HG02943 (cell line): ENCODE measurements around the gene KBTBD12.
"Not testable (repeated sequence)": the region's sequence is repeated elsewhere in the genome, so short reads cannot be mapped to it uniquely, and the experiment has no call there.

Source experiments
- ATAC-seq: cut with Tn5 transposase; IDR thresholded peaks from one replicate; pipeline ENCODE4 v1.9.1; 2021; ENCODE audit warnings: mild to moderate bottlenecking, low read depth, moderate library complexity; ENCODE audit not compliant: unreplicated experiment

KBTBD12 gene

GRCh38 chr3:127902486-127902885, 12.5 kb upstream of the KBTBD12 start:
- no peak for ATAC-seq

- ATAC-seq, result no peak
These were observed 11.2 kb upstream of the KBTBD12 start for GRCh38 chr3:127903611-127904375.

- ATAC-seq, result no peak
These were observed 9.5 kb upstream of the KBTBD12 start for GRCh38 chr3:127905556-127905955.

DNA sequence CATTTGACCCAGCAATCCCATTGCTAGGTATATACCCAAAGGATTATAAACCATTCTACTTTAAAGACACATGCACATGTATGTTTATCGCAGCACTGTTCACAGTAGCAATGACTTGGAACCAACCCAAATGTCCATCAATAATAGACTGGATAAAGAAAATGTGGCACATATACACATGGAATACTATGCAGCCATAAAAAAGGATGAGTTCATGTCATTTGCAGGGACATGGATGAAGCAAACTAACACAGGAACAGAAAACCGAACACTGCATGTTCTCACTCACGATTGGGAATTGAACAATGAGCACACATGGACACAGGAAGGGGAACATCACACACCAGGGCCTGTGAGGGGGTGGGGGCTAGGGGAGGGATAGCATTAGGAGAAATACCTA, 8.4 kb upstream of the KBTBD12 start:
- ATAC-seq, result not testable (repeated sequence)

DNA sequence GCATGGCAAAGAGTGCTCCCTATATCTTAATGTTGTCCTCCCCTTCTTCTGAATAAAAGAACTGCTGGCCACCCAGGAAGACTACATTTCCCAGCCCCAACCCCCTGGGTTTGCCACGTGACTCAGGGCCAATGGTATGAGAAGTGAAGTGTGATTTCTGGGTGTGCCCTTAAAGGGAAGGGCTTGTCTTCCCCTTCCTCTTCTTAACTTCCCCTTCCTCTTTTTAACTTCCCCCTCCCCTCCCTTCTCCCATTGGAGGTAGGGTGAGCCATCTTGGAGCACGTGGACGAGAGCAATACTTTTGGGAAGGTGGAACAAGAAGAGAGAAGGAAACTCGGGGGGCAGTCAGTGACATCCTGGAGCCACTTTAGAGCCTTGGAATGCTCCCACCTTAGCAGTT, 6.8 kb upstream of the KBTBD12 start:
- no peak for ATAC-seq

GRCh38 chr3:127908951-127909350, 6.1 kb upstream of the KBTBD12 start:
- ATAC-seq, result no peak

- no peak for ATAC-seq
These were observed 5.4 kb upstream of the KBTBD12 start for GRCh38 chr3:127909646-127910045.

DNA sequence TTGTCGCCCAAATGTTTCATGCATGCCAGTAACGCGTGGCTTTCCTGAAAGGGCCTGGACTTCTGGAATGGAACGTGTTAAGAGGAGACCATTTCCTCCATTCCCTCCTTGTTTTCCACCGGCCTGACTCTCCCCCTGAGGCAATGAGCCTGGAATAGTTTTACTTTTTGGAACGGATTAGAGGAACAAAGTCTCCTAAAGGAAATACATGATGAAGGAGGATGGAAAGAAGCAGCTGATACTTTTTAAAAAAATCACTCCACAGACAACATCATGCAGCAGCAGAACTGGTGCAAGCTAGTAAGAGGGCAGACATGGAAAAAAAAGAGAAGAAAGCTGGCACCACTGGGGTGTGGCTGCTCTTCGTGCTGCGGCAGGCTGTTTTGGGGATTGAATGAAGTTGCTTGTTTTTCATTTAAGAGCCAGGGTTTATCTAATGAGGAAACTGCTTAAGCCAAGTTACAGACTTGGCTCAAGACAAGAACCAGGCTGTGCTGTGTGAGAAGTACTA, 3.6 kb upstream of the KBTBD12 start:
- ATAC-seq, result no peak

DNA sequence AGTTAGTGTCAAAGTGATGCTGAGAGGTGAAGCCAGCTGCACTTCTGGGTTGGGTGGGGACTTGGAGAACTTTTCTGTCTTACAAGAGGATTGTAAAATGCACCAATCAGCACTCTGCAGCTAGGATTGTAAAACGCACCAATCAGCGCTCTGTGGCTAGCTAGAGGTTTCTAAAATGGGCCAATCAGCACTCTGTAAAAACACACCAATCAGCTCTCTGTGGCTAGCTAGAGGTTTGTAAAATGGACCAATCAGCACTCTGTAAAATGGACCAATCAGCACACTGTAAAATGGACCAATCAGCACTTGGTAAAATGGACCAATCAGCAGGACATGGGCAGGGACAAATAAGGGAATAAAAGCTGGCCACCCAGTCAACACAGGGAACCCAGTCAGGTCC, 1.2 kb upstream of the KBTBD12 start:
- not testable (repeated sequence) for ATAC-seq

- ATAC-seq, result no peak
These were observed 448 bp upstream of the KBTBD12 start for GRCh38 chr3:127914584-127914983.

GRCh38 chr3:127915937-127916493, 983 bp downstream of the KBTBD12 start:
- ATAC-seq, result no peak

- ATAC-seq, result no peak
These were observed 5.7 kb downstream of the KBTBD12 start for GRCh38 chr3:127920738-127921137.

GRCh38 chr3:127923611-127924010, 8.6 kb downstream of the KBTBD12 start:
- no peak for ATAC-seq

GRCh38 chr3:127925384-127925783, 10.4 kb downstream of the KBTBD12 start:
- ATAC-seq, result no peak

- no peak for ATAC-seq
These were observed 13.0 kb downstream of the KBTBD12 start for GRCh38 chr3:127927829-127928604.

- ATAC-seq, result no peak
These were observed 14.9 kb downstream of the KBTBD12 start for GRCh38 chr3:127929818-127930413.

DNA sequence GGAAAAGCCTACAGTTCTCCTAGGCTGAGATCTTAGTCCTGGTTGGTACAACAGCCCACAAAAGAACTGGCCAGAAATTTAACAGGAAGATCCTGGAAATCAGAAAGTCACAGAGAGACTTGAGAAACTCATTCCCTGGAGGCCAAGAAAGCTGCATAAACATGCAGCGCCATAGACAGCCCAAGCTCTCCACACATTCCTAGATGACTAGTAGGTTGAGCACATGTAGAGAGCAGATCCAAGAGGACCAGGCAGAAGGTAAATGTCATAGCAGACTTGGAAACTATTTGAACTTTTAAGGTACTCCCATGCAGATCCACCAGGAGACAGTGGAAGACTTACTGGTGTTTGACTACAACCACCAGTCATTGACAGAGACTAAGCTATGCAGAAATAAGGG, 18.4 kb downstream of the KBTBD12 start:
- no peak for ATAC-seq

DNA sequence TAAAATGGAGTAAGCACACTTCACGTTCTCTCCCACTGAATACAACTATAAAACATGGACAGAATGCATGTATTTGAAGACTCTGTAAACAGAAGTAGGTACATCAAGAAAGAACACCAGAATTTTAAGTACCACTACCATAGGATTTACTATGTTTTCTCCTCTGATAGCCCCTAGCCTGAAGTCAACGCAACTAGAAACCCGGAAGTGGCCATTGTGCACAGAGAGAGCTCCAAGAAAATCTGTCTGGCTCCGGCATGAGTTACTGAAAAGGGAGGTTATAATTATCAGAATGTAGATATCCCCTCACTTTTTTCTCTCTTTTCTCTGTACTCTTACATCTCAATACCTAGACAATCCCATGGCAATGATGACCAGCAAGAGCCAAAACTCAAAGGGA, 23.8 kb downstream of the KBTBD12 start:
- no peak for ATAC-seq

DNA sequence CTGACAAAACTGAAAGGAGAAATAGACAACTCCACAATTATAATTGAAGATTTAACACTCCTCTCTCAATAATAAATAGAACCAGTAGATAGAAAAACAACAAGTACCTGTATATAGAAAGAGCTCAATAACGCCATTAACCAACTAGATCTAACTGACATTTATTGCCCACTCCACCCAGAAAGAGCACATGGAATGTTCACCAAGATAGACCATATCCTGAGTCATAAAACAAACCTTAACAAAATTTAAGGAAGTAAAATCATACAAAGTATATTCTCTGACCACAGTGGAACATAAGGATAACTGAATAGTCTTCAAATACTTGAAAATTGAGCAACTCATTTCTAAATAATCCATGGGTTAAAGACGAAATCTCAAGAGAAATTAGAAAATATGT, 25.1 kb downstream of the KBTBD12 start:
- ATAC-seq, result no peak

DNA sequence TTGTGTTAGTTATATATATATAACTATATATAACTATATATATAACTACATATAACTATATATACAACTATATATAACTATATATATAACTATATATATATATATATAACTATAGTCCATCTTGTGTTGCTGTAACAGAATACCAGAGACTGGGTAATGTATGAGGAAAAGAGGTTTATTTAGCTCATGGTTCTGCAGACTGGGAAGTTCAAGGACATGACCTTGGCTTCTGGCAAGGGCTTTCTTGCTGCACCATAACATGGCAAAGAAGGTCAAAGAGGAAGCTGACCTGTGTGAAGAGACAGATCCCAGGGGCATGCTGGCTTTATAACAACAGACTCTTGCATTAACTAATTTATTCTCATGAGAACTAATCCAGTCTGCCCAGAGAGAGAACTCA, 27.6 kb downstream of the KBTBD12 start:
- ATAC-seq, result no peak

DNA sequence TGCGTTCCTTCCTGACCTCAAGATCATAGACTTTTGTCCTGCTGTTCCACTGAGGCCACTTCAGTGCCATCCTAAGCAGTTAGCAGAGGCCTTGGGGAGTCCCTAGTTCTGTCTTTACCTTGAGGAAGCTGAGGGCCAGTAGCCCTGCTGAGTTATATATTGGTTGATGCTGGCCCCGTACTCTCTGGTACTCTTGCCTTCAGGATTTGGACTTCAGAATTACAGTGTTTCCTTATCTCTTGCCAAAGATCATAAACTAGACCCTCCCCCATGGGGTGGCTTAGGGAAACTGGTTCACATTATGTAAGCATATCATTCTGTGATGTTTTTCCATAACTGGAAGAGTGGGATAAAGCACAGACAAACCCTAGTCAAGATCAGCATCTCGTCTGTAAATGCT, 33.2 kb downstream of the KBTBD12 start:
- no peak for ATAC-seq
